ENCODE results near the gene PDE4D.

DNA sequence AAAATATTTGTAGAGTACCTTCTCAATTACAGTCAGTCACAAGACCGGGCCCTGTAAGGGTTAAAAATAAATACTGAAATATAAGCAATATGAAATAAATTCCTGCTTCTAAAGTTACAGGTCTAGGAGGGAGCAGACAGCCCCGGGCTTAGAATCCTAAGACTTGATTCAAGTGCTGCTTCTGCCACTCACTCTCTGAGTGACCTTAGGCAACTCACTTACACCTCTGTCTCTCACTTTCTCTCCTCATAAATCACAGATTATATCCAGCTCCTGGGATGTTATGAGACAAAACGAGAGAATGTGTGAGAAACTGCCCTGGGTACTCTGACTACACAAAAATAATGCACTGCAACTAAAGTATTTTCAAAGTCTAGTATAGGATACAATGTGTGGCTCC, 101.9 kb downstream of the PDE4D start:
- TF ChIP-seq POLR2AphosphoS5 (IDR thresholded peaks at IDR 0.05; ENCODE audit: low read depth, low read length) (no peak), POLR2A (IDR thresholded peaks at IDR 0.05; ENCODE audit: low read depth, low read length) (no peak), TAF1 (IDR thresholded peaks at IDR 0.05; ENCODE audit: borderline replicate concordance, low read depth, low read length) (no peak)
